Activated gamma-delta T cell (primary cell): Measurements from ENCODE around the gene CD274.
"Not testable (repeated sequence)": the region's sequence is repeated elsewhere in the genome, so short reads cannot be mapped to it uniquely, and the experiment has no call there.

Experiments used
- DNase-seq: peaks from one replicate; lab custom pipeline; 2025; lab: John Stamatoyannopoulos, UW

Gene CD274

GRCh38 chr9:5468850-5469249 lies 18.5 kb downstream of the CD274 start:
- DNase-seq: no peak

DNA sequence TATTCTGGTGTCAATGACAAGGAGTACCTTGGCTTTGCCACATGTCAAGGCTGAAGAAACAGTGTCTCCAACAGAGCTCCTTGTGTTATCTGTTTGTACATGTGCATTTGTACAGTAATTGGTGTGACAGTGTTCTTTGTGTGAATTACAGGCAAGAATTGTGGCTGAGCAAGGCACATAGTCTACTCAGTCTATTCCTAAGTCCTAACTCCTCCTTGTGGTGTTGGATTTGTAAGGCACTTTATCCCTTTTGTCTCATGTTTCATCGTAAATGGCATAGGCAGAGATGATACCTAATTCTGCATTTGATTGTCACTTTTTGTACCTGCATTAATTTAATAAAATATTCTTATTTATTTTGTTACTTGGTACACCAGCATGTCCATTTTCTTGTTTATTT lies 19.8 kb downstream of the CD274 start:
- DNase-seq: no peak

GRCh38 chr9:5470816-5471215 lies 20.5 kb downstream of the CD274 start:
- DNase-seq: no peak

GRCh38 chr9:5475611-5476010 lies 25.3 kb downstream of the CD274 start:
- not testable (repeated sequence) for DNase-seq

GRCh38 chr9:5478206-5478605 lies 27.9 kb downstream of the CD274 start:
- no peak for DNase-seq

DNA sequence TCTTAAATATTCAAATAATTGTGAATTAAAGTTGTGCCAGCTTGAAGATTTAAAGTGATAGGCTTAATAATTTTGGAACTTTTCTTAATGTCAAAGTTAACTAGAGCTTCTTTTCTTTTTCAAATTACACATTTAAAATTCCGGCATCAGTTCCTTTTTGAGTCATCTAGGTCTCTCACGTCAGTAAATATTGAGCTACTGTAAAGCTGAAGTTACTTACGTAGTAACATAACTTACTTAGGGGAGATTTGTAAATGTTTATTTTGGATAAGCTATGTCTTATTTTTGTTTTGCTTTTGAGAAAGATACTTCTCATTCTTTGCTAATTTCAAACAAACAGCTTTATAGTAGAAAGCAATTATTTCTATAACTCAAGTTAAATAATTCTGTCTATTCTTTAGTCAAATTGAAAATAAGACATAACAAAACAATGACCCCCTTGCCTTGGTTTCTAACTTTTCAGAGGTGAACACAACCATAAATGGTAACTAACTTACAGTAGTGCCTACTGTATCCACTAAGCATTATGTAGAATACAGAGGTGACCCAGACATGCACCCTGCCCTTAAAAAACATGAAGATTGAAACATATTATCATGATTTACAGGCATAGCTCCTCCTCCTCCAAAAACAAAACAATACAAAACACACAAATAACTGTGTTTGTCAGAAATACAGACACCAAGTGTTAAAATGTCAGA lies 29.8 kb downstream of the CD274 start:
- no peak for DNase-seq

DNA sequence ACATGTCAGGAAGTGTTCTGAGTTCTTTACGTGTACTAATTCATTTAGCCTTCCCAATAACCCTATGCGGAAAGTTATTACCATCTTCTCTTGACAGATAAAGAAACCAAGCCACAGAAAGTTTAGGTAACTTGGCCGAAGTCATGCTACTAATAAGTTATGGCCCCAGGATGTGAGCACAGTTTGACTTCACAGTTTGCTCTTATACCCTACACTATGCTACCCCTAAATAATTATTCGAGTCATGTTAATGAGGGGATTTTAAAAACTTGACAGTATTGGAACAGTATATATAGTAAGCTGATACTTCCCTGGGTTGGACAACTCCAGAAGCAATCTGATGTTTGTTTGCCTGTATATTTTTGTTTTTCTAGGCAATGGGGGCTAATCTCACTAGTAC lies 30.6 kb downstream of the CD274 start:
- no peak for DNase-seq

GRCh38 chr9:5481322-5482040 lies 31.1 kb downstream of the CD274 start:
- DNase-seq: no peak

GRCh38 chr9:5482194-5482593 lies 31.9 kb downstream of the CD274 start:
- no peak for DNase-seq

- no peak for DNase-seq
Observed at GRCh38 chr9:5483306-5483705, 33.0 kb downstream of the CD274 start.

GRCh38 chr9:5485378-5486085 lies 35.2 kb downstream of the CD274 start:
- DNase-seq: no peak

GRCh38 chr9:5486988-5487387 lies 36.6 kb downstream of the CD274 start:
- DNase-seq: no peak

DNA sequence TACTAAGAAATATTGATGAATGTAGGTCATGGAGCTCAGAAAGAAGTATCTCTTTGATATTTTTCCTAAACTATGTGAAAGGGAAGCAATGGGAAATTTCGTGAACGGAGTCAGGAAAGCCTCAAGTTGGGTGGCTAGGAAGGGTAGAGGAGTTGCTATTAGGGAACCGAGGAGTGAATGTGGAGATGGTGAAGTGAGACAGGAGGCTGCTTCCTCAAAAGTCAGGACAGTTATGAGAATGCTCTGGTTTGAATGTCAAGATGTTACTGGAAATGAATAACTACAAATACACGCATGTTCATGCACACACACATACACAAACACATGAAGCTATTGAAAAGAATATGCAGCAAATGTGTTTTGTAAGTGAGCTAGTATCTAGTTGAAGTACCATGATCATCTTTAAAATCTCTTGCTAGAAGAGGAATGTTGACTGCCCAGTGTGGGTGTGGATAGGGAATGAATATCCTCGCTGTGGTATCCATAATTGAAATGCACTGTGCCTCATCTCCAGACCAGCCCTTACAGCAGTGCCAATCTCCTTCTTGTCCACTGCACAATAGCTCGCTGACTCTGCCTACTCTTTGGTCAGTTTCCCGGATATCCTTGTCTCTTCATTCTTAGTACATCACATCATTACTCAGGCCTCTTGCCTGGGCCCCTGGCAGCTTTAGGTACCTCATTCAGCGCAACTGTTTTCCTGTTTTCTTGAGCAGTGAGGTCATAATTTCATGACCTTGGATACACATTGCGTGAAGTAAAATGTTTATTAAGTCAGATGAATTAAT lies 38.1 kb downstream of the CD274 start:
- no peak for DNase-seq

DNA sequence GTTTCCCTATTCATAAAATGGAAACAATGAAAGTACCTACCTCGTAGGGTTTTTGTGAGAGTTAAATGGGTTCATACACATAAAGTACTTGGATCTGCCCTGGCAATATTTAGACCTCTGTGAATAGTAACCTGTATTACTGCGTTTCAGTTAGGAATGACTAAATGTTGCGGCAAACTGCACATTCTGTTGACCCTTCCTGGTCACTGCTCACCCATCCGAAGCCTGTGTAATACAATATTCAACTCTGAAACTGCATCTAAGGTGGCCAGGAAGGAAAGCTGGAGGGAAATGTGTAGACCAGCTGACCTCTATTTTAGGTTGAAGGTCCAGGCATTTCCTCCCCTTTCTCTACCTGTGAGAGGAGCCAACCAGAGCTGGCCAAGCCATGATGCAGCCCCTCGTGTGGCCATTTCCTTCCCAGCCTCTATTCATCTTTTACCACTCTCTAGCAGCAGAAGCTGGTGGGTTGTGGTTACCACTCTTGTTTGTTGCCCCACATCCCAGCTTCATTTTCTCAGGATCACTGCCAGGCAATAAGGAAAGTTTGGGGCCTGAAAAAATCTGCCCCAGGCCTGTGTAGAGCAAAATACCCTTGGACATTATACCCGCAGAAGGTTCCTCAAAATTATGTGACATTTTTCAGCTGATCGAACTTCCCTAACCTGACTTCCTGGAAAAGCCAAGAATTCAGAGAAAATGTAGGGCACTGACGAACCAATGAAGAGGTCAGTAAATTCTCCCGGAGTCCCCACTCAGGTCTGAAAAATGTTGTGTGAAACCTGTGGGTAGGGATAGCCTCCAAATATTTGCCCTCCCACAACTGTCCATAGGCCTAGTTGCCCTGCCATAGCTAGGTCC lies 39.5 kb downstream of the CD274 start:
- no peak for DNase-seq

DNA sequence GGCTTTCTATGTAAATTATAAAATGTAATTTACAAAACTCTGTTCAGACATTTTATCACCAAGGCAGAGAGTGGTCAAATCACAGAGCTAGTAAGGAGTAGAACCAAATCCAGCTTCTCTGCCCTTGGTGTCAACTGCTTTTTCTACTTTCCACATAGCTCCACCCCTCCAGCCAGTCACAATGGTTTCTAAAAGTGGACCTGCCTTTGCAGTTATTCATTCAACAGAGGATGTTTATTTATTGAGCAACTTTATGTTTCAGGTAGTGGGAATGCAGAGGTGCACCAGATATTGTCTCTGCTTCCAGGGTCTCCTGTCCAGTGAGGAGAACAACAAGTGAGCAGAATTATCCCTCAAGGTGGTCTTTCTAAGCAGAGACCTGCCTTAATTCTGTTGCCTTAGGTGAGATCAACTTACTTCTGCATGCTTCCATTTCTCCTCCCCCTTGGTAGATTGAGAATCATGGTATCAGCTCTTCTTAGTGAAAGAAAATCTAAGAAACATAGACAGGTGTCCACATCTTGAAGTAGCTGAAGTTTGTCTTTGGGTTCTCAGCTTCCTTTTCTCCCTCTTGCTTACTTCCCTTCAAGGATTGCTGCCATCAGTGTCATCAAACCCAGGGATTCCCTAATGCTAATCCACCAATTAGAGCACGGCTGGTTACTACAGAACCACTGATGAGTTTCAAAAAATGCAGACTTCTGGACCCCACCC lies 42.8 kb downstream of the CD274 start:
- no peak for DNase-seq

- DNase-seq: no peak
Observed at GRCh38 chr9:5493679-5494511, 43.6 kb downstream of the CD274 start.

- not testable (repeated sequence) for DNase-seq
Observed at GRCh38 chr9:5494765-5495164, 44.4 kb downstream of the CD274 start.

DNA sequence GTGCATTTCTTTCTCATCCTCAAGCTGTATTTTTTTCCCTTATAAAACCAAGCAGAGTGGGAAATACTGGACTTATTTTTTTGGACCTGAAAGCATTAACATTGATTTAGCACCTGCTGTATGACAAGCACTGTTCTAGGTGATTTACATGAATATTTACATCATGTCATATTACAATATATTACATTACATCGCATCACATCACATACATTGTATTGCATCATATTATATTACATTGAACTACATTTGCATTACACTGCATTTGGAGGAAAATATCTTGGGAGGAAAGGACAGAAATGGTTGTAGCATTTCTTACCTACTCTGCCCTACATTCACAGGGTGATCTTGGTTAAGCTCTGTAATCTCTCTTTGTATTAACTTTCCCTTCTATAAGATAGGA lies 48.8 kb downstream of the CD274 start:
- no peak for DNase-seq

GRCh38 chr9:5499889-5500398 lies 49.6 kb downstream of the CD274 start:
- no peak for DNase-seq
